ENCODE measurements around the gene PSMC6.
"Not testable (repeated sequence)": the region's sequence is repeated elsewhere in the genome, so short reads cannot be mapped to it uniquely, and the experiment has no call there.

Gene PSMC6

DNA sequence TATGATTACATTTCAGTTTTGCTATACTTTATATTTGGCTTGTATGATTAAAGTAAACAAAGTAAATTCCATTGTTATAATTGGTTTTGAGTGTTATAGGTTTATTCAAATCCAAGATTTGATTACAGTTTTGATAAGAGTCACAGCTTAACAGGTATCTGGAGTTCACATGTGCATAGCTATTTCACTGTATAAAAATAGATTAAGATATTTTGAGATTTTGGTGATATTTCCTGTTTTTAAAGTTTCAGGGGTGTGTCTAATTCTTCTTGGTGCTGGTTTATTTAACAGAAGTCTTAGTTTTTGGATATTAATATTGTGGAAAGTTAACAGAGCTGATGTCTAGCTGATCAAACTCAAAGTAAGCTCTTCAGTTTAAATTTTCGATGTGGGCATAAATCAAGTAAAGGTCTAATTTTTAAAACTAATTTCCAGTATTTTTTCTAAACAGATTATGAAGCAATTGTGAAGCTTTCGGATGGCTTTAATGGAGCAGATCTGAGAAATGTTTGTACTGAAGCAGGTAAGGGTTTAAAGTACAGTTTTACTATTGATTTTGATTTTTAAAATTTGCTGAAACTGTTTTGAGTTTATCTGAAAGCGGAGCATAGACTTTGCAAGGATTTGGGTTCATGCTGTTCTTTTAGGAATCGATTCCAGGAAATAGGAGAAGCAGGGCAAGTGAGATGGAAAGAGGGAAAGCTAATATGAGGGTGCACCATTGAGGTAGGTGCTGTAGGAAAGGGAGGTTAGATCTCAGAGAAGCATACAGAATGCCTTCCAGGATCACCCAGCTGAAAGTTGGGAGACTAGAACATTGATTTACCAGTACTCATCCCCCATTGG, 16.7 kb downstream of the PSMC6 start:
- no peak for DNase-seq (ENCODE audit: low spot score)

- no peak for DNase-seq (ENCODE audit: low spot score)
Measured at GRCh38 chr14:52724360-52724644, 17.3 kb downstream of the PSMC6 start.

GRCh38 chr14:52727509-52727908, 20.5 kb downstream of the PSMC6 start:
- DNase-seq (ENCODE audit: low spot score), result not testable (repeated sequence)

- DNase-seq (ENCODE audit: low spot score), result not testable (repeated sequence)
Measured at GRCh38 chr14:52729035-52729434, 22.0 kb downstream of the PSMC6 start.

- no peak for DNase-seq (ENCODE audit: low spot score)
Measured at GRCh38 chr14:52729585-52729924, 22.6 kb downstream of the PSMC6 start.

GRCh38 chr14:52729925-52730708, 23.1 kb downstream of the PSMC6 start, which contains the start of gene STYX:
Gene STYX, plus strand, starts transcription at chr14:52730166. Its CDS starts 309 bp downstream, at chr14:52730475.
- peak; percentile 97 for DNase-seq (ENCODE audit: low spot score)

DNA sequence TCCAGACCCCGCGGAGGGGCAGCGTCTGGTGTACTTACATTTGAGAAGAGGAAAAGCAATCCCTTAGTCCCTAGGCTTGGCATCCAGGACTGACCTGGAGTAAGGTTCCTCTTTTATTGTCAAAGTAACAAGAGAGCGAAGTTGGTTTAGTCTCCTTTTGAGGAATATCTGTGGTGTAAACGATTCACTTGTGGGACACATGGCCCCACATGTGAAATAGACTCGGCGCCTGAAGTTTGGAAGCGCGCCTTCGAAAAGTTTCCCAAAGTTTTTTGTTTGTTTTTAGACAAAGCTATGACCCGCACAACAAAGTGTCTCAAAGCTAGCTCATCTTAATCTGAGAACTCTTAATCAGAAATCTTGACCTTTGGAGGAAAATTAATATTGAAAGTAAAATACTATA, 23.7 kb downstream of the PSMC6 start:
- peak; percentile 3 for DNase-seq (ENCODE audit: low spot score)

GRCh38 chr14:52733824-52734223, 26.8 kb downstream of the PSMC6 start:
- DNase-seq (ENCODE audit: low spot score), result no peak

- no peak for DNase-seq (ENCODE audit: low spot score)
Measured at GRCh38 chr14:52735921-52736489, 29.0 kb downstream of the PSMC6 start.

DNA sequence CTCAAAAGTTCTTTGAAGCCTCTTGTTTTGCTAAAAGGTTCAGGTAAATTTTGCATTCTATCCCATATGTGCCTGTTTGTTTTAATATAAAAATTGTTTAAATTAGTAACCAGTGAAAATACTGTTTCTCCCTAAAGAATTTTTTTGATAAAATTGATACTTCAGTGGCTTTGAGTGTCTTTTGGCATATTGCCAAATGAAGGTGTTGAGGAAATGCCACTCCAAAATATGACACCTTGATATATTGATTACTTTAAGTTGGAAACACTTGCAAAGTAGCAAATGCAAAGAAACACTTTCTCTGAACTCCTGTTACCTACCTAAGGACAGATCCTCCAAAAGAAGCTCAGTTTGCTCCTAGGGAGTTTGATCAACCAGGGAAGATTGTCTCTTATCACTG, 31.4 kb downstream of the PSMC6 start:
- DNase-seq (ENCODE audit: low spot score), result no peak

GRCh38 chr14:52740751-52741150, 33.8 kb downstream of the PSMC6 start:
- DNase-seq (ENCODE audit: low spot score), result no peak

DNA sequence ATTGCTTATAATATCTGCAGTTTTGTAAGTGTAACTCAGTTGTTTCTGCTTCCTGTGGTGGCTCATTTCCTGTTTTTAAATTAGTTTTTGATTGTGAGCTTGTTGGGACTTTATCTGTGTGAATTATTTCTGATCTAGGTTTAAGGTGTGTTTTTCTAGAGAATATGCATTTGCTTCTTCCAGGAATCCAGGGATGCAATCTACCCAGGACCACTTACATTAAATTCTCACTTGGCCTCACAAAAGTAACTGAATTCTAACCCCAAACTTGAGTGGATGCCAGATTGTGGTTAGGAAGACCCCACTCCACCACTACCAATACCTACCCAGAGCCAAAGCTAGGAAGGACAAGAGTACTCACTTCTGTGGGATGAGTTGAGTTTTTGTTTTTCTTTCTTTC, 34.9 kb downstream of the PSMC6 start:
- DNase-seq (ENCODE audit: low spot score), result no peak

DNA sequence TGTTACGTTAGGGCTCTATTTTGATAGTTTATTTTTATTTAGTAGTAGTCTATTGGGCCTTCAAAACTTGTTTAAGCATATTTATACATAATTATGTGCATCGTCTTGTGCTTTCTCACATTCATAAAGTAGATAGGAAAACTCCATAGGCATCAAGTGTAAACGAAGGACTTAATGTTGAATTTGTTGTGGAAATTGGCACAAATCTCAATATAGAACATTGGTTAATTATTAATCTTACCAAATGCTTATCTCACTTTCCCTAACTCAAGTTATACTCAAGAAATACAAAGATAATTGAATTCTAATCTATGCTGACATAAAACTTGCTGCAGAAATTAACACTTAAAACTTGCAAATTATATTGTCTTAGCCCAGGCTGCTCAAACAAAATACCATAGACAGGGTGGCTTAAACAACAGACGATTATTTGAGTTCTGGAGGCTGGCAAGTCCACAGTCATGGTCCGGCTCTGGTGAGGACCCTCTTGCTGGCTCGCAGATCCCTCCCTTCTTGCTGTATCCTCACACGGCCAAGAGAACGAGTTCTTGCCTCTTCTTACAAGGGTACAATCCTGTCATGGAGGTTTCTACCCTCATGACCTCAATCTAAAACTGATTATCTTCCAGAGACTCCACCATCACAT, 41.8 kb downstream of the PSMC6 start:
- DNase-seq (ENCODE audit: low spot score), result no peak

DNA sequence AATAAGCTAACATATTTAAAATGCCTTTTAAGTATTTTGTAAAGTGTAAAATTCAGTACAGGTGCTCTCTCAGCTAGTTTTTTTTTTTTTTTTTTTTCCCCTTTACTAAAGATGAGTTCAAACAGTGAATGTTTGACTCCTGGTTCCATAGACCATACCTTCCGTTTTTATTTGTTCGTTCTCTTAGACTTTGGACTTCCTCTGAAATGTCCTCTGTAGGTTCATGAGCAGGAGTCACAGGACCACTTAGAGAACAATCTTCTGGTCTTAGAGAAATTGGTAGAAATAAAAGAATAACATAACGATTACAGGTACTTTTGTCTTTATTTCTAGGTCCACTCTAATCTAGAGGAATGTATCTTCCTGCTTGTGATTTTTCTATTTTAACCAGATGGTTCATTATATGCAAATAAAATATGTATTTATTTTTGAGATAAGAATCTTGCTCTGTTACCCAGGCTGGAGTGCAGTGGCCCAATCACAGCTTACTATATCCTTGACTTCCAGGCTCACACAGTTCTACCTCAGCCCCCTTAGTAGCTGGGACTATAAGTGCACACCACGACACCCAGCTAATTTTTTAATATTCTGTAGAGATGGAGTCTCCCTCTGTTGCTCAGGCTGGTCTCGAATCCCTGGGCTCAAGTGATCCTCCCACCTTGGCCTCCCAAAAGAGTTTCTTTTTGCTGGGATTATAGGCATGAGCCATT, 48.8 kb downstream of the PSMC6 start:
- no peak for DNase-seq (ENCODE audit: low spot score)

DNA sequence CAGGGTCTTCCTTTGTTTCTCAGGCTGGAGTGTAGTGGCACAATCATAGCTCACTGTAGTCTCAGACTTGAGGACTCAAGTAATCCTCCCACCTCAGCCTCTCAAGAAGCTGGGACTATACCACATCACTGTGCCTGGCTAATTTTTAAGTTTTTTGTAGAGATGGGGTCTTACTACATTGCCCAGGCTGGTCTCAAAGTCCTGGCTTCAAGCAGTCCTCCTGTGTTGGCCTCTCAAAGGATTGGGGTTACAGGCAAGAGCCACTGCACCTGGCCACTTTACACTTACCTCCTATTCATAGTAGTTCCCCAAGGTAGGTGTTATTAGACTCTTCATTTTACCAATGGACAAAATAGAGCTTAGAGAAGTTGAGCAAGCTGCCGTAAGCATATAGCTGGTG, 52.1 kb downstream of the PSMC6 start:
- DNase-seq (ENCODE audit: low spot score), result no peak

DNA sequence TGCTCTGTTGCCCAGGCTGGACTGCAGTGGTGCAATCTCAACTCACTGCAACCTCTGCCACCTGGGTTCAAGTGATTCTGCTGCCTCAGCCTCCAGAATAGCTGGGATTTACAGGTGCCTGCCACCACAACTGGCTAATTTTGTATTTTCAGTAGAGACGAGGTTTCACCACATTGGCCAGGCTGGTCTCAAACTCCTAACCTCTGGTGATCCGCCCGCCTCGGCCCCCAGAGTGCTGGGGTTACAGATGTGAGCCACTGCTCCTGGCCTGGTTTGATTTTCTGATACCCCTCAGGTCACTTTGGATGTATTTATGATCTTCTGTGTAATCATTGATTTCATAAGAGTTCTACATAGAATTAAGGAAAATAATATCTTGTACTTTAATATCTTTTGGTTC, 55.9 kb downstream of the PSMC6 start:
- DNase-seq (ENCODE audit: low spot score), result not testable (repeated sequence)

GRCh38 chr14:52767058-52767833, 60.2 kb downstream of the PSMC6 start:
- DNase-seq (ENCODE audit: low spot score), result no peak

DNA sequence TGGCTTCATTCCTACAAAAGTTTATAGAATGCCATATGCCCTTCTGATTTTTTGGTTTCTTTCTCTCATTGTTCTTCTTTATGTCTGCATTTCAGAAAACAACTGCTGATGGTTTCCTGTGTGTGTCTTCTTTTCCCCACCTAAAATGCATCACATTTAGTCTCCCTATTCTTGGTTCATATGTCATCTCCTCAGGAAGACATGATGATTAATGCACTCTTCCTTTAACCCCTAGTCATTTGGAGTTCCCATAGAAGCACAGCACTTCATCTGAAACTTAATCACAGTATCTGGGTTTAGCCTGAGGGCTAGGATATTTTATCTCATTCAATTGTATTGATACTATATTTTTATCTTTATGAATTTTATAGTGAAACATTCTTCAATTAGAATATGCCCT, 62.9 kb downstream of the PSMC6 start:
- DNase-seq (ENCODE audit: low spot score), result no peak

GRCh38 chr14:52776816-52777215, 69.8 kb downstream of the PSMC6 start:
- DNase-seq (ENCODE audit: low spot score), result no peak

Data from AG08395 (cell line).